Osteoblast (primary cell): ENCODE data around the gene DMXL2. TPM values are rescaled to one million over a fixed set of nuclear protein-coding genes. Genes with fewer than 3 reads are reported as not detected.
"Not testable (repeated sequence)": the region's sequence is repeated elsewhere in the genome, so short reads cannot be mapped to it uniquely, and the experiment has no call there.

Source experiments
- DNase-seq: peaks from one replicate; pipeline ENCODE4 v3.0.0; 2011; ENCODE audit warnings: low spot score, mixed read lengths; ENCODE audit not compliant: insufficient read length; ENCODE audit errors: missing footprints
- H2AFZ ChIP-seq: 2 replicates; pipeline ENCODE4 v1.6.0; 2011; ENCODE audit warnings: mild to moderate bottlenecking, low read length
- H3K27ac ChIP-seq: 2 replicates; pipeline ENCODE4 v1.5.1; 2011; ENCODE audit warnings: mild to moderate bottlenecking, low read depth, low read length, moderate library complexity
- H3K27me3 ChIP-seq: 2 replicates; pipeline ENCODE4 v1.6.0; 2012; ENCODE audit warnings: mild to moderate bottlenecking, control low read depth, inconsistent platforms, low read length, moderate library complexity; ENCODE audit not compliant: insufficient read depth
- H3K36me3 ChIP-seq: 2 replicates; pipeline ENCODE4 v1.5.1; 2011; ENCODE audit warnings: mild to moderate bottlenecking, low read length, control low read depth, moderate library complexity; ENCODE audit not compliant: insufficient read depth
- H3K4me1 ChIP-seq: 2 replicates; pipeline ENCODE4 v1.5.1; 2011; ENCODE audit warnings: mild to moderate bottlenecking, low read length, control low read depth, moderate library complexity; ENCODE audit not compliant: insufficient read depth
- H3K4me2 ChIP-seq: 2 replicates; pipeline ENCODE4 v1.6.0; 2011; ENCODE audit warnings: mild to moderate bottlenecking, low read length; ENCODE audit not compliant: insufficient read depth
- H3K4me3 ChIP-seq: fragments of 200-600 bp; sonication (generic); 3 replicates; pipeline ENCODE4 v1.5.1; 2012; ENCODE audit warnings: mild to moderate bottlenecking, low read length, inconsistent platforms; ENCODE audit not compliant: insufficient read depth
- H3K79me2 ChIP-seq: 2 replicates; pipeline ENCODE4 v1.6.0; 2012; ENCODE audit warnings: mild to moderate bottlenecking, low read length, control low read depth, inconsistent platforms; ENCODE audit not compliant: insufficient read depth
- H3K9me3 ChIP-seq: 2 replicates; pipeline ENCODE4 v1.5.1; 2011; ENCODE audit warnings: low read depth, low read length, control low read depth
- H4K20me1 ChIP-seq: 2 replicates; pipeline ENCODE4 v1.6.0; 2012; ENCODE audit warnings: mild to moderate bottlenecking, low read length, control low read depth; ENCODE audit not compliant: insufficient read depth
- total RNA-seq: library from RNA; depleted of rRNA; stranded (reverse); fragments of >200 nt; gene quantifications from 2 replicates; pipeline ENCODE4 v1.2.3, GENCODE V29; 2012
- TF ChIP-seq, protein P1 (sequence below): IDR thresholded peaks from 2 replicates; pipeline ENCODE4 v1.5.1; 2011; ENCODE audit warnings: mild to moderate bottlenecking, low read depth, low read length, moderate library complexity; ENCODE audit errors: extremely low read depth

Gene DMXL2
- total RNA-seq, 1 donor = 37.3 TPM

DNA sequence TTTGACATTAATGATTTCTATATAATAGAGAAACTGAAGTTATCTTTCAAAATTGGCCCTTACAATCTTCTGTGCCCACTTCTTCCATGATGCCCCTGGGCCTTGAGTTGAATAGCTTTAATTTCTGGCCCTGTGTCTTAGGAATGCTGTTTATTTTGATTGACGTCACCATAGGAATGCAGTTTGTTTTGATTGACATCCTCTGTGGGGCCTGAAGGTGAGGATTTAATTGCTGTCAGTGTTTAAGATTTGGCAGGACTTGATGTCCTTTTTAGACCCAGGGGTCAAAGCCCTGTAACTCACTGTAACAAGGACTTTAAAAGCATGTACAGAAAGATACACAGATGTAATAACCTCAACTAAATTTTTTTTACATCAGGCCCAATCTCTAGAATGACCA is 197.8 kb downstream of the DMXL2 start:
- TF ChIP-seq, protein P1, sequence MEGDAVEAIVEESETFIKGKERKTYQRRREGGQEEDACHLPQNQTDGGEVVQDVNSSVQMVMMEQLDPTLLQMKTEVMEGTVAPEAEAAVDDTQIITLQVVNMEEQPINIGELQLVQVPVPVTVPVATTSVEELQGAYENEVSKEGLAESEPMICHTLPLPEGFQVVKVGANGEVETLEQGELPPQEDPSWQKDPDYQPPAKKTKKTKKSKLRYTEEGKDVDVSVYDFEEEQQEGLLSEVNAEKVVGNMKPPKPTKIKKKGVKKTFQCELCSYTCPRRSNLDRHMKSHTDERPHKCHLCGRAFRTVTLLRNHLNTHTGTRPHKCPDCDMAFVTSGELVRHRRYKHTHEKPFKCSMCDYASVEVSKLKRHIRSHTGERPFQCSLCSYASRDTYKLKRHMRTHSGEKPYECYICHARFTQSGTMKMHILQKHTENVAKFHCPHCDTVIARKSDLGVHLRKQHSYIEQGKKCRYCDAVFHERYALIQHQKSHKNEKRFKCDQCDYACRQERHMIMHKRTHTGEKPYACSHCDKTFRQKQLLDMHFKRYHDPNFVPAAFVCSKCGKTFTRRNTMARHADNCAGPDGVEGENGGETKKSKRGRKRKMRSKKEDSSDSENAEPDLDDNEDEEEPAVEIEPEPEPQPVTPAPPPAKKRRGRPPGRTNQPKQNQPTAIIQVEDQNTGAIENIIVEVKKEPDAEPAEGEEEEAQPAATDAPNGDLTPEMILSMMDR = no peak
- no peak for DNase-seq
- no peak overlapping the region for H3K4me3 ChIP-seq

DNA sequence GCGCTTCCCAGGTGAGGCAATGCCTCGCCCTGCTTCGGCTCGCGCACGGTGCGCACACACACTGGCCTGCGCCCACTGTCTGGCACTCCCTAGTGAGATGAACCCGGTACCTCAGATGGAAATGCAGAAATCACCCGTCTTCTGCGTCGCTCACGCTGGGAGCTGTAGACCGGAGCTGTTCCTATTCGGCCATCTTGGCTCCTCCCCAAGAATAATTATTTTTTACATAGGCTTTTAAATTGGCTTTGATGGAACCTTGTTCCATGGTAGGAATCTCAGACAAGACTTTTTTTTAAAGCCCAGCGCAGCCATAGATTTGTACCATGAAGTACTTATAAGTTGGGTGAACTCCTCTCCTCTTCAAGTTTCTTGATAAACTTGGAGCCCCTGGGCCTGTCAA is 199.5 kb downstream of the DMXL2 start:
- not testable (repeated sequence) for H3K9me3 ChIP-seq, H3K79me2 ChIP-seq, H3K27me3 ChIP-seq, H3K4me3 ChIP-seq, H3K36me3 ChIP-seq, H3K4me1 ChIP-seq, H3K4me2 ChIP-seq, H4K20me1 ChIP-seq, H3K27ac ChIP-seq, H2AFZ ChIP-seq, DNase-seq

More for the DNA sequence above, 197.8 kb downstream of the DMXL2 start:
- Histone ChIP-seq H2AFZ (no peak overlapping the region), H3K4me1 (no peaks in the 10 kb centered on the region), H3K27ac (no peak overlapping the region), H3K27me3 (no peaks in the 10 kb centered on the region), H3K4me2 (no peak overlapping the region), H3K79me2 (no peaks in the 10 kb centered on the region), H4K20me1 (no peaks in the 10 kb centered on the region), H3K9me3 (no peaks in the 10 kb centered on the region), H3K36me3 (no peaks in the 10 kb centered on the region)

DNA sequence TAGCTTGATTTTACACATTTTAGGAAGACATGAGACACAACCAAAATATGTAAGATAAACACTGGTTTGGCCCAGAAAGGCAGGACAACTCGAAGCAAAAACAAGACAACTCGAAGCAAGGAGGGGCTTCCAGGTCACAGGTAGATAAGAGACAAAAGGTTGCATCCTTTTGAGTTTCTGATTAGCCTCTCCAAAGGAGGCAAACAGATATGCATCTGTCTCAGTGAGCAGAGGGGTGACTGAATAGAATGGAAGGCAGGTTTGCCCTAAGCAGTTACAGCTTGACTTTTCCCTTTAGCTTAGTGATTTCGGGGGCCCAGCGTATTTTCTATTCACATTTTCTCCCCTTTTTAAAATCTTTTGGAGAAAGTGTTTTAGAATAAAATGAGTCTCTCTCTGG is 206.4 kb downstream of the DMXL2 start:
- H3K4me1 ChIP-seq = no peaks in the 10 kb centered on the region

DNA sequence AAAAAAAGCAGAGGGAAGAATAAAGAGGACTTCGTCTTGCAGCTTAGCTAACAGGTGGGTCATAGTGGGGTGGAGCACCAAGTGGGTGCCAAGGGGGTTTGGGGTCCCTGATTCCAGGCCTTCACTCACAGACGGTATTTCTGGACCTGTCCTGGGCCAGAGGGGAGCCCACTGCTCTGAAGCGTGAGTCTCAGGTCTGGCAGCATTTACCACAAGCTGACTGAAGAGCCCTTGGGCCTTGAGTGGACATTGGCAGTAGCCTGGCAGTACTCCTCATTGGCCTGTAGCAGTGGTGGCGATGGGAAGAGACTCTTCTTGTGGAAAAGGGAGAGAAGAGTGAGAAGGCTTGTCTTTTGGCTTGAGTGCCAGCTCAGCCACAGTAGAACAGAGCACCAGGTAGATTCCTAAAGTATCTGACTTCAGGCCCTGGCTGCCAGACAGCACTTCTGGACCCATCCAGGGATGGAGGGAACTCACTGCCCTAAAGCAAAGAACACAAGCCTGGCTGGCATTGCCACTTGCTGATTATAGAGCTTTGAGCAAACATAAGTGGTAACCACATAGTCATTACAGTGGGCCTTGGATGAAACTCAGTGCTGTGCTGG is 208.2 kb downstream of the DMXL2 start:
- Histone ChIP-seq H4K20me1 (no peaks in the 10 kb centered on the region), H2AFZ (no peak overlapping the region), H3K4me3 (no peak overlapping the region), H3K4me1 (no peaks in the 10 kb centered on the region), H3K9me3 (no peaks in the 10 kb centered on the region), H3K27me3 (peaks cover 2% of the 10 kb centered on the region), H3K79me2 (no peaks in the 10 kb centered on the region), H3K4me2 (no peak overlapping the region), H3K27ac (no peak overlapping the region), H3K36me3 (no peaks in the 10 kb centered on the region)
- no peak for DNase-seq
- TF ChIP-seq, protein P1 = no peak

More for the DNA sequence above, 206.4 kb downstream of the DMXL2 start:
- H3K4me2 ChIP-seq = no peak overlapping the region
- H2AFZ ChIP-seq = no peak overlapping the region
- no peak overlapping the region for H3K4me3 ChIP-seq
- no peaks in the 10 kb centered on the region for H3K79me2 ChIP-seq
- H3K27me3 ChIP-seq = peaks cover 2% of the 10 kb centered on the region
- H3K27ac ChIP-seq = no peak overlapping the region
- no peaks in the 10 kb centered on the region for H3K9me3 ChIP-seq
- no peaks in the 10 kb centered on the region for H3K36me3 ChIP-seq
- TF ChIP-seq, protein P1 = no peak
- H4K20me1 ChIP-seq = no peaks in the 10 kb centered on the region
- DNase-seq = no peak
